ENCODE data around the gene AGAP1. TPM values are rescaled to one million over a fixed set of nuclear protein-coding genes. Genes with fewer than 3 reads are reported as not detected.

AGAP1 gene
- total RNA-seq, 1 donor from 2014 or later = 10.5 TPM

DNA sequence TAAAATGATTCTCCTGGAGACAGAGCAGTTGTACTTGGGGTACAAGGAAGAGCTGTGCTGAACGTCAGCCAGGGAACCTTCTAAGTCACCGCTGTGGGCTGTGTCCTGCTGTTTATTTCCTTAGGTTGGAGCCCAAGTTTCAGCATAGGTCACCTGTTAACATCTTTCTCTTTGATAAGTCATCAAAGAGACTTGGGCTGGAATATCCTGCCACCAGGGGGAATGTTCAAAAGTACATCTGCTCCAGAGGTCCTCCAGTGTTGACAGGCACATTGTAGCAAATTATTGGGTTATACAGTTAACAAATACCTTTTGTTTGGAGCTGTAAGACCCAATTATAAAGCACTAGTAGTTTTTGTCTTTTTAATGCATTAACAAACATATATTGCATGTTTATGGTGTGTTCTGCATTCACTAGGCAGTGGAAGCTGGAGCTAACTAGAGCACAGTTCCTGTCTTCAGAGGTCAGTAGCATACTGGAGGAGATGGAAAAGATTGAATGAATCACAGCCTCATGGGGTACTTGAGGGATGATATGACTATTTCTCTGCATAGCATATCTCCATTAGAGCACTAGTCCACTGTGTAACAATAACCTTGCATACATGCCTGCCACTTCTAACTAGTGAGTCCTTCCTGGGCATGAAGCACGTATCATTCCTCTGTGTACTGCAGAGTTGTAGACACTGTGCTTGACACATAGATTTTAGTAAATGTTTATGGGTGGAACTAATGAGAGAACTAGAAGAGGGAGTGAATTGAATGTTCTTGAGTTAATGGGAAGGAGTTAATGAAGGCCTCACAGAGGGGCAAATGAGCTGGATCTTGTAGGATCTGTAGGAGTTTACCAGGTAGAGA is 182.1 kb downstream of the AGAP1 start:
- ATAC-seq (no peak), DNase-seq (ENCODE audit: low spot score) (no peak)

DNA sequence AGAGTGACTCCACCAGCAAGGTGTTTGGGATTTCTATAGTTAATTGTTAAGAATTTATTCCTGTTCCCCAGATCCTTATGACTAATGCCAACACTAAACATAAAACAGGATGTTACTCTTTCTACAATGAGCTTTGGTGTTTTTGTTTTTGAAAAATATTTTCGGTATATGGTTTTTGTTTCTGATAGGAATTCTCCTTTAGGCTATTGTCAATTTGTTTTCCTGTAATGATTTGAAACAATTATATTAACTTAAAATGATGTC is 182.6 kb downstream of the AGAP1 start:
- ATAC-seq (no peak), DNase-seq (ENCODE audit: low spot score) (no peak)

DNA sequence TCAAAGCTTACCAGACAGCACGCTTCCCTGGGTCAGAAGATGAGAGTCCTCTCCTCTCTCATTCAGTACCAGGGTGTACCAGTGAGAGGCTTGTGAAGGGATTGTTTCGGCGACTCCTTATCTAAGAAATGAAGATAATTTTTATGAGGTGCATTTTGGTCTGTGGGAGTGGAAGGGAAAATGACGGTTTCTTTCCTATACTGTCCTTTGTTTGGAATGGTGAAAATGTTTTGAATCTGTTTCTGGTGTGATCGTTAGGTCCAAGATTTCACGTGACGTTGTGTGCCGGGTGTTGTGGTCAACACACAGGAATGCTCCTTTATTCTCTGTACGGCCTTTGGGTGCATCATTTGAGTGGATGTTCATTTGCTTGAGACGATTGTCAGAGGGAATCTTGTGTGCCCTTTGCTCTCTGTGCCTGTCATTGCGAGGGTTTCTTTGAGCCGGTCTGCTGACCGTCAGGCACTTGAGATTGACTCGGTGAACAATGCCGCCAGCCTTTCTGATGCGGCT is 183.5 kb downstream of the AGAP1 start:
- DNase-seq (ENCODE audit: low spot score) = no peak
- no peak for ATAC-seq

DNA sequence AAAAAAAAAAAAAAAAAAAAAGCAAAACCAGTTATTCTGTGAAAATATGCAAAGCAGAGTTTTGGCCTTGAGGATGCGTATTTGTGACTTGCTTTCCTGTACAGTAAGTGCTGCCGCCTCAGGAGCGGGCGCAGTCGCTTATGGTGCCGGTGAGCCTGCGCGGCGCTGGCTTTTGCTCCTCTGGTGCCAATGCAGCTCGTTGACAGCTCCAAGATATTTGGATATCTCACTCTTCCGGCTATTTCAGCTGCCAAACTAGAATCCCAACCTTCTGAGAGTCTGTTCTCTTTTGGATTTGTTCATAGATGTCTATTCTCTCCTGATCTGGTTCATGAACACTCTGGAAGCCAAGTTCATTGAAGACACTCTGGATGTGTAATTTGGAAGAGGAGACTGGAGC is 184.1 kb downstream of the AGAP1 start:
- no peak for ATAC-seq
- no peak for DNase-seq (ENCODE audit: low spot score)

DNA sequence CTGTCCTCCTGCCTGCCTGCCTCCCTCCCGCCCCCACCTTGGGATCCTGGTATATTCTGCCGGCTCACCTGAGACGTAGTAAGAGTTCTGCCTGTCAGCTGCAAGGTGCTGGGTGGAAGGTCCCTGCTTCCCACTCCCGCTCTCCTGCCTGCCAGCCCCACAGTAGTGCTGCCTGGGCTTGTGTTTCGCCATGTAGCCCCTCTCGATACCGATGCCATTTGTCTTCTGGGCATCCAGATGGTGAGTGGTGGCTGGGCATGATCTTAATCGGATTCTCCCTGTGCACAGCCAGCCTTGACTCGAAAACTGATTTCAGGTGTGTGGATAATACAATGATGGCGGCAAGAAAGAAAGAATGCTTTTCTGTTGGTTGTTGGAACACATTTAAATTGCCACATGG is 184.9 kb downstream of the AGAP1 start:
- ATAC-seq = no peak
- no peak for DNase-seq (ENCODE audit: low spot score)

DNA sequence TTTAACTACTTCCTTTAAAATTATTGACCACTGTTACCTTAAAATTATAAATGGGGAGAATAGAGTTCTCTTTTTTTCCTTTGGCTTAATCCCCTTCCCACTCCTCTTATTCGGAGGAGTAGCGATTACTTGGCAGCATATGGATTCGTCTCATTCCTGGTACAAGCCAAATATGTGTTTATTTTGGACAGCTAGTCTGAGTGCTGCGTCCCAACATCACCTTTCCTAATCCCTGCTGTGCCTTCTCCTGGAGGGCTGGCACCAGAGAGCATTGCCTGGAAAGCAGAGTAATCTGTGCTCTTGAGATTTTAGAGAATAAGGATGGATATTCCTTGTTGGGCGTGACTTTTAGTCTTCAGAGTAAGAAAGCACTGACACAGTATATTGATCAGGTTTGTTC is 185.6 kb downstream of the AGAP1 start:
- ATAC-seq (peak; percentile 97), DNase-seq (ENCODE audit: low spot score) (no peak)

DNA sequence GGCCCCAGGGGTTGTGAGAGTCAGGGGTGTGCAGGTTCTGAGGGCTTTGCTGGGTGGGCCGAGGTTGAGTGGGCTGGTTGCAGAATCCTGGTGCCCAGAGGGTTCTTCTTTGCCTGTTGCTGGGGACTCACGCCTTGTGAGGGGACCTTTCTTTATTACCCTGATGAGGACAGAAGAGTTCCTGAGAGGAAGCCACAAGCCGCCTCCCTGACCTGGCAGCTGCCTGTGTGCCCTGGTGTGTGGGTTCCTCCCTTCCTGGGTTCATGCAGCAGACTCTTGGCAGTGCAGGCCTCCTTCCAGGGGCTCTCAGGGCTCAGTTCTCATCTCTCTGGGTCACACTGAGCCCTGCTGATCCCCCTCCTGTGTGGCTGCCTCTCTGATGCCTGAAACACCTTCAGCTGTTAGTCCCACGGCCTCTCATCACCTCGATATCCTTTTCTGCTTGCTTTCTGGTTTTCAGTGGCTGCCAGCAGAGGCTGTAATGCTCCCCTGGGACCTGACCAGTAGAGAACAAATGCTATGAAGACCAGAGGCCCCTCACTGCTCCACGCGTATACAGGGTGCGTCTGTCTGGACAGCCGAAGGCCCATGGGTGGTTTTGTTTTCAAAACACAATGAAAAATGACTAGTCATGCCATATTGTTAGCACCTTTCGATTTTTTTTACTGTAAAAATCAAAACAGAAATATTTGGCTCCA is 191.3 kb downstream of the AGAP1 start:
- ATAC-seq (no peak), DNase-seq (ENCODE audit: low spot score) (no peak)

DNA sequence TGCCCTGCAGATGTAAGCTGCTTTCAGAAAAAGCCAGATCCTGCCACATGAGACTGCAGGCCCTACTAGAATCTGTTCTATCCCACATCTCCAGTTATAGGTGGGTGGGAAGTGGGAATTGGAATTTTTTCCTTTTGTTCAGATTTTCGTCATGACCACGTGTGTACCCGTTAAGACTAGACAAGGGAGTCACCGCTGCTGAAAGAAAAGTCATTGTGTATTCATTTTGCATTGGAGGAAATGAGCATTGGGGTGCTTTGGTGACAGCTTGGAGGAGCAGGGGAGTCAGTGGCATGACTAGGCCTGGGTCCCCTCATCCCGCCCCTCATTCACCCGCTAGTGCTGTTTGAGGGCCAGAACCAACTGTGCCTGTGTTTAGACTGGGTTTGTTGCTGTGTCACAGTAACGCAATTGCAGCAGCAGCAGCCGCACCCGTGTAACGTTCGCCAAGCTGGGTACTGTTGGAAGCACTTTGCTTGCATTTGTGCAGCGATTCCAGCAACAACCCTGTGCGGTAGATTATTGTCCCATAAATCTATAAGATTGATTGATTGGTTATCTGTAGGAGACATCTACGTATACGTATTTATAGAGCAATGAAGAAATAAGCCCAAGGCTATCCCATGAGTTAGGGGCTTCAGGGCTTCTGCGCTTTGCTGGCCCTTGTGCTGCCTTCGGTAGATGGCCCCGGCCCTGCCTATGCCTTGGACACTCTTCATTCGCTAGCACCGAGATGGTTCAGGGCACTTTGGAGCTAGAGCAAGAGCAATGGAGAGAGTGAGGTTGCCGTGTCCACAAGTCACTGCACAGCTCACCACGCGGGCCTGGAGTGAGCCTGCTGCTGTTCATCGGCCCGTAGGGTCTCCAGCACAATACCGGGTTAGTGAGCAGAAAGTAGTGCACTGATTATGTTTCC is 194.9 kb downstream of the AGAP1 start:
- ATAC-seq (no peak), DNase-seq (ENCODE audit: low spot score) (no peak)

DNA sequence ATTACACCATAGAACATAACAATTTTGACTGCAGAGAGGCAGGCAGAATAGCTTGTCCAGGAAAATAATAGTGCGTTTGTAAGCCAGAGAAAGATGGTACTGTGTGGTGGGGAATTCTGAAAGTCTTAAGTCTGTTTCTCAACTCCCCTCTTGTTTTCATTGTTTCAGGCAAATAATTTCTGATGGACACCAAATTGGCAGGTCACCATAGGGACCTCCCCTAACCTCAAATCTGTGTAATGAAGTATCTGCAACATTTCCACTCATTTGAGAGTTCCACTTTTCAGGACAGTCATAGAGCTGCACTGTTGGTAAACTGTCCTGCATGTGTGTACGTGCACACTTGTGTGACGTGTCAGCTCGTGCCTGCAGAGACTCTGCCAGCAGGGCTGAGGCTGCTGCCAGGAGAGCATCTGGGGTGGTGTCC is 195.6 kb downstream of the AGAP1 start:
- ATAC-seq (no peak), DNase-seq (ENCODE audit: low spot score) (no peak)

DNA sequence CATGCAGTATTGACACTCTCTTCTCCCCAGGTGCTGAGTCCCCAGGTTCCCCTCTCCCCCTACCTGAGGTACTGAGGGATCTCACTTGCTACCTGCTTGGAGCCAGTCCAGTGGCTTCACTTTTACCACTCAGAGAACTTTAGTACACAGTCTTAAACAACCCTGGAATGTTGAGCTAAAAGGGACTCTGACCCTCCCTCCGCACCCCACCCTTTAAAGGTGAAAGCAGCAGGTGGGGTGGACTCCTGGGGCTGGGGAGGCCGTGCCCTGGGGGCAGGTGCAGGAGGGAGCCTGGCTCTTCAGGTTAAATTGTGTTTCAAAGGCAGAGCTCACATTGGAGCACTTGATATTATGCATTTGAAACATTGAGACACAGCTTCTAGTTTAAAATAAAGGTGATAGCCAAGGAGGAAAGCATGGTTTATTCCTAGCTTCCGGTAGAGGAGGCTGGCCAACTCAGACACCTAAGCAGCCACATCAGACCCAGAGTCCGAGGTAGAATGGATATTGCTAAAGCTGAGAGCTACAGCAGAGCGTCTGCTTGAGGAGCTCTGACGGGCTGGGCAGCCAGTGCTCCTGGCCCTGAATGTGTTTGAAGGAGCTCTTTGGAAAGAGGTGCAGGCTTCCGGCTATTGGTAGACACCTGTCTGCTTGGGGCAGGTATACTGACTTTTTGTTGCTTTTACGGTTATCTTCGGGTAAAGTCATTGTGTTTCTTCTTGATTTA is 196.4 kb downstream of the AGAP1 start:
- no peak for ATAC-seq
- DNase-seq (ENCODE audit: low spot score) = no peak

DNA sequence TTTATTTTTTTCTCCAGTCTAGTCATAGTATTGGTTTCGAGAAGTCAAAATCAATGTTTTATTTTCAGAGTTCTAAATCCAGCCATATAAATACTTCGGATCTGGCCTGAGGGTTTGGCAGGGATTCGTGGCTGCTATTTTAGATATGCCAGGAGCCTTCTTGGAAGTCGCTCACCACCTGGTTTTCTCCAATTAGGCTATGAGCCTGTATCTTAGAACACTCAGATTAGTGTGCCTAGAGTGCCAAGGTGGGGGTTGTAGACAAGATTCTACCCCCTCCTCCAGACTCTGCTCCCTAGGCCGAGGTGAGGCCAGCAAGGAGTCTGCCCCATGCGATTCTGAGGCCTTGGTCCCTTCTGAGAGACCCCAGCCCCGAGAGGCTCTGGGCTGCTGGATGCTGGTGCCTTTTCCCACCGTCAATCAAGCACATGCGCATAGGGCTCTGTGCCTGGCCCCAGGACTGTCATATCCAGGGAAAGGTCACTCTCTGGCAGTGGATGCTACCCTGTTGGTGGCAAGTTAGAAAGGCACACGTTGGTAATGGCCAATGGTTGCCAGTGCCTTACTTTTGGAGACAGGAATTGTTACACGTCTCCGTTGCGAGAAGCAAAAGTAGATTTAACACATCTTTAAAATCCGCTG is 197.1 kb downstream of the AGAP1 start:
- ATAC-seq = no peak
- DNase-seq (ENCODE audit: low spot score) = no peak

DNA sequence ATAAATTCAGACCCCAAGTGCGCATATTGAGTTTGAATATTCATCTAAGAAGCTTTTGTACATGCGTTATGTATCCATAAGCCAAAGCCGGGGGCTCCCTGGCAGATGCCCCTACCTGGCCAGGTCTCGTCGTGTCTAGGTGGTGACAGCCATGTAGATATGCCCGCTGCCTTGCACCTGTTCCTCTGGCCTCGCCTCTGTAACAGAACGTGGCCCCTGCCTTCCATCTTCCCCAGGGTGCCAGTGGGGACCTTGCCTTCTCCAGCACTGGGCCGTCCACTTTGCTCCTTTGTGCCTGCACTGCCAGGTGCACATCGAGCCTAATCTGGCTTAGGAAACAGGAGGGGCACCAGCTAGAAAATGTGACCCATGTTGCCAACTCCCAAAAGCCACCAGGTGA is 198.2 kb downstream of the AGAP1 start:
- ATAC-seq = no peak

DNA sequence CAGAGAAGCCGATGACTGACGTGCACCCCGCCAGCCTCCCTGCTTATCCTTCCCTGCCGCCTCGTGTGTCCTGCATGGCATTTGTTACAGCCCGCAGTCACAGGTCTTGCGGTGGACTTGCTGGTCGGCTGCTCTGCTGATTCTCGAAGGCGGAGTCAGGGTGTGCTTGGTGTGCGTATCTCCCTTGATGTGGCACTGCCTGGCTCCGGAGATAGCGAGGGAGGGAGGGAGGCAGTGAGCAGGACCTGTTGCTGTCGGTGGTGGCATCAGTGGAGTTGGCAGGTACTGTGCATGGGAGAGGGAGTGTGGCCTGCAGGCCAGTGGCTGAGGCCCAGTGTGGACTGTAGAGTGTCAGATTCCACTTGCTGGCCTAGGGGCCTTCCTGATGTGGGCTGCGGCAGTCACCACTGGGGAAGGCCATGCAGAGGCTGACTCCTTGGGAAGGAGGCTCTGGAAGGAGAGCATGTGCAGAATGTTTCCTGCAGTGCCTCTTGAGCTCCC is 198.9 kb downstream of the AGAP1 start:
- DNase-seq (ENCODE audit: low spot score) (no peak), ATAC-seq (peak; percentile 15)

More for the DNA sequence above, 198.2 kb downstream of the AGAP1 start:
- no peak for DNase-seq (ENCODE audit: low spot score)

DNA sequence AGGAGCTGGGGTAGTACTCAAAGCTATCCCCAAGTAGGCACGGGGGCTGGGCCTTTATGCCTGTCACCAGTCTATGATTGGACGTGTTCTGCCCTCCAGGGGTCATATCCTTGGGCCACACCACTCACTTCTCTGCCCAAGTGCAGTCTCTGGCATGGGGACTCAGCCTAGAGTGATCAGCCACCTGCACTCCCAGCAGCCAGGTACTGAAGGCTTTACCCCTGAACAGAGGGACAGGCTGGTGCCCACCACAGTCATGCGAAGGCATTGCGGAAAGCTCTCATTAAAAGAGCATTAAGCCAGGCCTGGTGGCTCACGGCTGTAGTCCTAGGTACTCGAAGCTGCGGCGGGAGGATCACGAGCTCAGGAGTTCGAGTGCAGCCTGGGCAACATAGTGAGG is 199.4 kb downstream of the AGAP1 start:
- ATAC-seq = no peak

DNA sequence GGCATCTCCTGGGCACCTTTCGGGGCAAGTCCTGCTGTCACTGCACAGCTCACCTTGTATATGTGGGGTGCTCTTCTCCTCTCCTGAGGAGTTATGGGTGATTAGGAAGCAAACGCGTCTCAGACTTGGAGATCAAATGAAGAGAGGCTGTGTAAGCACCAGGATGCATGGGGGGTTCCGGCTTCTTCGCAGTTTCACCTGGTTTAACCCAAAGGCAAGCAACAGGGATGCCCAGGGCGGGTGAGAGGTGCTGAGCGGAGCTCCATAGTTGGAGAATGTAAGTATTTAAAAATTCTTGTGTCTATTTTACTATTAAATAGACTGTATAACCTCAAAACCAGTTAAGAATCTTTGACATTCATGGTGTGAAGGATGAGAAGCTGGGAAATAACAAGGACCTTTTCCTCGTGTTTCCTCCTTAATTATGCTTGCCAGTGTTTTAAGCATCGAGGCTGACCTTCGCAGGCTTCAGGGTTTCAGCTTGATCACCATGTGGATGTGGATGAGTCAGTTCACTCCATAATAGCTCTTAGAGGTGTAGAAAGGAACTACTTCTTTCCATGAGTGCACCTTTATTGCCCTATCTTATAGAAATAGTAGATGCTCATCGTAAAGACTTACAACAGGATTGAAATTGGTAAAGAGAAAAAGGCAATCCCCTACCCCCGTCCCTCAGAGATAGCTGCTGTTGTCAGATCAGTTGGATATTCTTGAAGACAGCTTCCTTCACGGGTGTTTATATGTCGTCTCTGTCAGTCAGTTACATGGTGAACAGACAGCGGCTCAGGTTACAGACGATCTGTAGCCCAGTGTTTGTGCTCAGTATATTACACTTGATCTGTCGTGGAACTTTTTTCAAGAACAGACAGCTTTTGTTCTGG is 201.1 kb downstream of the AGAP1 start:
- ATAC-seq (no peak), DNase-seq (ENCODE audit: low spot score) (no peak)

More for the DNA sequence above, 199.4 kb downstream of the AGAP1 start:
- no peak for DNase-seq (ENCODE audit: low spot score)

DNA sequence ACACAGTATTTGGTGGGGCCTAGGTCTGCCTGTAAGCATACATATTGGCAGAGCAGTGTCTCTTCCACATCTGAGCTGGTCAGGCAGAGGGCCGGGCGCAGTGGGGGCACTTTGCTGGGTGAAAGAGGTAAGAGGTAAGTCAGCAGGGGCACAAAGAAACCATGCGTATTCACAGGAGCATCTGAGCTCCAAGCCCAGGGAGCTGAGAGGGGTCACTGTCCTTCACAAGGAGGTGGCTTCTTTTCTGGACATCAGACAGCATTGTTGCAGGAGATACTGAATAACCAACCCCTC is 201.7 kb downstream of the AGAP1 start:
- DNase-seq (ENCODE audit: low spot score) (no peak), ATAC-seq (no peak)

DNA sequence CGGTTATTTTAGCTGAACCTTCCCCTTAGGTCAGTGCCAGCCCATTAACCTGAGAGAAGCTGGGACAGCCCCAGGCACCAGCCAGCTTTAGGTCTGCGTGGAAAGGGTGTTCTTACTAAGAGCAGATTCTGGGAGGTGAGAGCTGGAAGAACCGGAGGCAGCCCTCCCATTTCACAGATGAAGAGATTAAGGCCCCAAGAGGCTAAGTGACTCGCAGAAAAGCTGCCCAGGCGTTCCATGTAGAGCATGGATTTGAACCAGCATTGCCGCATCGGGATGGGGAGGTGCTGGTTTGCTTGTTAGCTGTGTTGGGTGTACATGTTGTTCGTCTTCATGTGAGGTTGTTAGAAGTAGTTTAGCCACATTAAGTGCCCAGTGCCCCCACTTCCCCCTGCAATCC is 203.2 kb downstream of the AGAP1 start:
- ATAC-seq = no peak

DNA sequence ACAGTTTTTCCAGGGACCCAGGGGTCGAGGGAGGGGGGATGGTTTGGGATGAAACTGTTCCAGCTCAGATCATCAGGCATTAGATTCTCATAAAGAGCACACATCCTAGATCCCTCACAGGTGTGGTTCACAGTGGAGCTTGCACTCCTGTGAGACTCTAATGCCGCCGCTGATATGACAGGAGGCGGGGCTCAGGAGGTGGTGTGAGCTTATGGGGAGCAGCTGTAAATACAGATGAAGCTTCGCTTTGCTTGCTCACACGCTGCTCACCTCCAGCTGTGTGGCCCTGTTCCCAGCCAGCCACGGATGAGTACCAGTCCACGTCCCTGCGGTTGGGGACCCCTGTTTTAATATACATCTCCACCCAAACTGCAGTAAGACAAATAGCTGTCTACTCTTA is 204.2 kb downstream of the AGAP1 start:
- DNase-seq (ENCODE audit: low spot score) (no peak), ATAC-seq (no peak)

More for the DNA sequence above, 203.2 kb downstream of the AGAP1 start:
- DNase-seq (ENCODE audit: low spot score) = no peak

DNA sequence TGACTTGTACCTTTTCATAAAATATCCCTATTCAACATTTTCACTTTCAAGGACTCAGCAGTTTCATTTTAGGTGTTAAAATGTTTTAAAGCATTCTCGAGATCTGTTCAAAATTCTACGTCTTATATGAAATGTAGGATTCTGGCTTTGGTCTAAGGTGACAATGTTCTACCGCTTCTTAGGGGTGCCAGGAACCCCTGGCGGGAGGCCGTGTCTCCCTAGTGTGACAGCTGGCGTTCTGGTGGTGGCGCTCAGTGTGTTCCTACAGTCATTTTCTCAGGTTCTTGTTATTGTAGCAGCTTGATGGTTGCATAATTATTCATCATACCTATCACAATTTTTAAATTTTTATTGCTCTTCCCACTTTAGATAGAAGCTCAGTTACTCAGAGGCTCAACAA is 204.6 kb downstream of the AGAP1 start:
- no peak for DNase-seq (ENCODE audit: low spot score)
- ATAC-seq = no peak

Measured in left lobe of liver (tissue), 2 donors.